Activated CD8-positive, alpha-beta memory T cell treated with anti-CD3 and anti-CD28 coated beads, Interleukin-2, amount 50 U/mL, for 4 hours (primary cell): ENCODE results near the gene RAB40B.
"Not testable (repeated sequence)": the region's sequence is repeated elsewhere in the genome, so short reads cannot be mapped to it uniquely, and the experiment has no call there.

Source experiments
- DNase-seq: peaks from one replicate; pipeline ENCODE4 v3.0.0-alpha.2; 2020

The RAB40B gene

DNA sequence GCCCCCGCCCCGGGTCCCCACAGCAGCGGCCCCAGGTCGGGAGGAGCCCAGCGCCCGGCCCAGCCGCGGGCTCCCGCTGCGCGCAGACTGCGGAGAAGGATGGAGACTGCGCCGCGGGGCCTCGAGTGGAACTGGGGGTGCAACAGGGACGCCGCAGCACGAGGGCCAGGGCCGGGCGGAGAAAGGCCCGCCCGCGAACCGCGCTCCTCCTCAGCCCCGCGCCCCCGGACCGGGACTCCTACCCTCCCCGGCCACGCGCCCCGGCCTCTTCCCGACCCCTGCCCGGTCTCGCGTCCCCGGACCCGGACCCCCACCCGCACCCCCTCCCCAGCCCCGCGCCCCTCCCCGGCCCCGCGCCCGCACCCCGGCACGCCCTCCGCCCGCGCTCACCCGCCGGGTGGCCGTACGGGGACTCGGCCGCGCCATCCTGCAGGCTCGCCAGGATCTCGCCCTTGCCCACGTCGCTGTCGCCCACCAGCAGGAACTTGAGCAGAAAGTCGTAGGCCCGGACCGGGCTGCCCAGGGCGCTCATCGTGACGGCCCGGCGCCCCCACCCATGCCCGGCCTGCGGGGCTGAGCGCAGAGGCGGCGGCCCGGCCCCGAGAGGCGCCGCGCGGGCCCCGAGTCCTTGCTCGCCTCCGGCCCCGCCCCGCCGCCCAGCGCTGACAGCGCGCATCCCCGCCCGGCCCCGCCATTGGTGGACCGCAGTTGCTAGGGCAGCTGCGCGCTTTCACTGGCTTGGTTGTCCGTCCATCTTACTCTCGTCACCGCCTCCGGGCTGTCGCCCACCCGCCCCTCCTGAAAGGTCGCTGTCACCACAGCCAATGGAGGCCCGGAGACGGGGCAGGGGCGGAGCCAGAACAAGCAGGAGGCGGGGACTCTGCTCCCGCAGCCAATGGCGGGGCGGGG, at the start of gene RAB40B:
TSS of gene RAB40B (minus strand) at position 634 of the 909 bp plus-strand sequence. CDS start at position 532, 102 bp downstream.
- DNase-seq: peak; percentile 98

GRCh38 chr17:82745524-82745923, 47.0 kb upstream of the RAB40B start:
- DNase-seq: no peak

DNA sequence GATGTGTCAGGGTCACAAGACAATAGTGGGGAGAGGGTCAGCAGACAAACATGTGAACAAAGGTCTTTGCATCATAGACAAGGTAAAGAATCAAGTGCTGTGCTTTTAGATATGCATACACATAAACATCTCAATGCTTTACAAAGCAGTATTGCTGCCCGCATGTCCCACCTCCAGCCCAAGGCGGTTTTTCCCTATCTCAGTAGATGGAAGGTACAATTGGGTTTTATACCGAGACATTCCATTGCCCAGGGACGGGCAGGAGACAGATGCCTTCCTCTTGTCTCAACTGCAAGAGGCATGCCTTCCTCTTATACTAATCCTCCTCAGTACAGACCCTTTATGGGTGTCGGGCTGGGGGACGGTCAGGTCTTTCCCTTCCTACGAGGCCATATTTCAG, 46.2 kb upstream of the RAB40B start:
- not testable (repeated sequence) for DNase-seq

GRCh38 chr17:82743344-82744219, 45.1 kb upstream of the RAB40B start:
- no peak for DNase-seq

DNA sequence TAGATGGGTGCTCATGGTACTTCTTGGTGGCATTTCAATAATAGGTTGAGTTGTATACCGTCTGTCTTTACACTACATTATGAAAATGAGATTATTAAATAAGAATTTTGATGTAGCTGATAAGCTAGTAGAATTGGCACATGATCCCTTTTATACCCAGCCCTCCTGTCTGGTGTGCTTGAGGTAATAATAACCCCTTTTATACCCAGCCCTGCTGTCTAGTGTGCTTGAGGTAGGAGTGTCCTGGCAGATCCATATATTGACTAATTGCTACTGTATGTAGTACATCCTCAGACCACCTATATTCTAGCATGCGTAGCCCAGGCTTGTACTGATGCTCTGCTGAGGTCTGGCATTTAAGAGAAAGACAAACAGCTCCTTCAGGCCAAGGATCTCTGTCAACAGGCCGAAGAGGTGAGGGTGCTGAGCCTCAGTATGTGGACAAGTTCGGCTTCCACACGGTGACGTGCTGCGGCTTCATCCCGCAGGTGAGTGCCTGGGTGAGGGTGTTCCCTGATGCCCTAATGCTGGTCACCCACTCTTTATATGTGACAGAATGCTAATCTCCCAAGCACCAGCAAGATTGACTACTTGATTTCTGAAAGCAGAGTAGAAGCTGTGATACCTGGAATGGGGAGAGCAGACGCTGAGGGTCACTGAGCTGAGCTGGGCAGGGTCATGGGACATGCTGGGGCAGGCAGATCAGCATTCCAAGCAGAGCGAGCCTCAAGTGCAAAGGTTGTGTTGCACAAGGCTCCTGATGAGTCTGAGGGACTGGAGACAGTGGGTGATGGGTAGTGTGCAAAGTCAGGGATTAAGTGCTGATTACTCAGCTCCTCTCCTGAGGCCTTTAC, 42.6 kb upstream of the RAB40B start:
- no peak for DNase-seq

GRCh38 chr17:82737967-82738877, 39.7 kb upstream of the RAB40B start:
- no peak for DNase-seq

DNA sequence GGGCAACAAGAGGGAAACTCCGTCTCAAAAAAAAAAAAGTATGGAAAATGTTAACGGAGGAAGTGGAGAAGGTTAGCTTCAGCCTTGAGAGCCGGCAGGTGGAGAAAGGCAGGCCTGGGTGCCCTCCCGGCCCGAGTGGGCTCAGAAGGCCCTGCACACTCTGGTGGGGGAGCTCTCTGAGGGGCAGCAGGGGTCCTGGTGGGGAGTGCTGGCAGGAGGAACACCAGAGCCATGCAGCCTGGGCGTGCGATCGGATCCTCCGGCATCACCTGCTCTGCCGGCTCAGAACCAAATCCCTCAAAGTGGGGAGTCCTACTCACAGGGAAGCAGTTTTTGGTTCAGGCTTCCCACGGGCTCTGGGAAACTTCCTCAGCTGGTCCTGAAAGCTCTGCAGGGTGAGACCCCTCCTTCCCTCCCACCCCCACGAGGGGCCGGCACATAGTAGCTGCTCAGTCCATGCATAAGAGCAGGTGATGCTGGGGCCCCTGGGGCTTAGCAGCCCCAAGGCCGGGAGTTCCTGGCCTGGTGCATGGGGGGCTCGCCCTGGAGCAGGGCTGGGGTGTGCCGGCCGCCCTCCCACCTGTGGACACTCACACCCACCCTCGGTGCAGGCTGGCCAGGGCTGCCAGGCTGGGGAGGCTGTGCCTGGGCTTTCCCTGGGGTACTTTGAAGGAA, 38.1 kb upstream of the RAB40B start:
- DNase-seq: no peak

DNA sequence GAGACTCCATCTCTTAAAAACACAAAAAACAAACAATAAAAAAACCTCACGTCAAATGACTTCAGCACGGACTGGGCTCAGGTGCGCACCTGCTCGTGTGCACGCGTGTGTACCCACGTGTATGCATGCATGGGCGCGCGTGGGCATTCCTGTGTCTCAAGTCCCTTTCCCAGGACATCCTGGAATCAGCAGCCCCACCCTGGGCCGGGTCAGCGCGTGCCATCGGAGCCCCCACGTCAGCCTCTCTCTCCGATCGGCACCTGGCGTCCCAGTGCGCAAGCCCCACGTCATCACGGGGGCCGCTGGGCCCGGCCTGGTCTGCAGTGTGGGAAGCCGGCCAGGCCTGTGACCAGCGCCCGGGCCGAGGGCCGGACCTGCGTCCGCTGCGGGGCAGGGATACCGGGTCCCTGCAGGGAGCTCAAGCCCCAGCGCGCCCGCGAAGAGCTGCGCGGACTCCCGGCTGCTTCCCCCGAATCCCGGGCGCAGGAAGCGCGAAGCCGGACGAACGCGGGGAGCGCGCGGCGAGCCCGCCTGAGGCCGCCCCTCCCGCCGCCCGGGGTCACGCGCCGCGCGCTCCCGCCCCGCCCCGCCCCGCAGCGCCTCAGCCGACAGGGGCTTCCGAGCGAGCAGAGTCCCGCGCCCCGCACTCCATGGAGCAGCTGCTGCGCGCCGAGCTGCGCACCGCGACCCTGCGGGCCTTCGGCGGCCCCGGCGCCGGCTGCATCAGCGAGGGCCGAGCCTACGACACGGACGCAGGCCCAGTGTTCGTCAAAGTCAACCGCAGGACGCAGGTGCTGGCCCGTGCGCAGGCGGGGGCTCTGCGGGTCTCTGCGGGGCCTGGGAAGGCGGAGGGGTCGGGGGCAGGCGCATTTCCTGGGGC, 36.7 kb upstream of the RAB40B start, which contains the start of gene FN3K:
TSS of gene FN3K (plus strand) at position 629 of the 880 bp plus-strand sequence. CDS start at position 651, 22 bp downstream.
- DNase-seq: peak; percentile 35

- no peak for DNase-seq
Measured at GRCh38 chr17:82732118-82732743, 33.7 kb upstream of the RAB40B start.

- no peak for DNase-seq
Measured at GRCh38 chr17:82729479-82730260, 31.2 kb upstream of the RAB40B start.

DNA sequence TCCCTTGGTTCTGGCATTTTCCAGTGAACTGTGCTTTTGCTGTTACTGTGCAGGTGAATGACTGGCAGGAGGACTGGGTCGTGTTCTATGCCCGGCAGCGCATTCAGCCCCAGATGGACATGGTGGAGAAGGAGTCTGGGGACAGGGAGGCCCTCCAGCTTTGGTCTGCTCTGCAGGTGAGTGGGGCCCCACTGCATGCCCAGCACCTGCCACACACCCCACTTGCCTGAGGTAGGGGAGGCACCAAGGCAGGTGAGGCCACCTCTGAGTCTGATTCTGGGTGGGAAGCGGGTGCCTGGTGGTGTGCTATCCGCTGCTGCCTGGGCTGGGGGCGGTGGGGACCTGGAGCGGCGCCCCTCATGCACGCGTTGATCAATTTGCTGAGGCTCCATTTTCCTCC, 27.9 kb upstream of the RAB40B start:
- DNase-seq: no peak

- DNase-seq: no peak
Measured at GRCh38 chr17:82723169-82723807, 24.8 kb upstream of the RAB40B start.

- no peak for DNase-seq
Measured at GRCh38 chr17:82722341-82723013, 24.0 kb upstream of the RAB40B start.

DNA sequence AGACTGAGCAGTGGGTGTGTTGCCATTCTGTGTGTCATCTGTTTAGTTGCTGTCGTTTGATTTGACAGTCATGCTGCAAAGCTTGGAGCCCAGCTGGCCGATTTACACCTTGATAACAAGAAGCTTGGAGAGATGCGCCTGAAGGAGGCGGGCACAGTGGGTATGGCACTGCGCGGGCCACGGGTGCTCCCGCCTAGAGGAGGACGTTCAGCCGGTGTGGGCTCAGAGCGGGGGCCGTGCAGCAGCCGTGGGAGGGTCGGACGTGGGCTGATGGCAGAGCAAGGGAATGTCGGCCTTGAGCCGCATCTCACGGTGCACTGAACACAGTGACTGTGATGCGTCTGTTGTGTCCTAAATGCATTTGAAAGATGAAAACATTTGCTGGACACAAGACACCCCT, 21.7 kb upstream of the RAB40B start:
- no peak for DNase-seq

- no peak for DNase-seq
Measured at GRCh38 chr17:82718986-82719685, 20.6 kb upstream of the RAB40B start.

DNA sequence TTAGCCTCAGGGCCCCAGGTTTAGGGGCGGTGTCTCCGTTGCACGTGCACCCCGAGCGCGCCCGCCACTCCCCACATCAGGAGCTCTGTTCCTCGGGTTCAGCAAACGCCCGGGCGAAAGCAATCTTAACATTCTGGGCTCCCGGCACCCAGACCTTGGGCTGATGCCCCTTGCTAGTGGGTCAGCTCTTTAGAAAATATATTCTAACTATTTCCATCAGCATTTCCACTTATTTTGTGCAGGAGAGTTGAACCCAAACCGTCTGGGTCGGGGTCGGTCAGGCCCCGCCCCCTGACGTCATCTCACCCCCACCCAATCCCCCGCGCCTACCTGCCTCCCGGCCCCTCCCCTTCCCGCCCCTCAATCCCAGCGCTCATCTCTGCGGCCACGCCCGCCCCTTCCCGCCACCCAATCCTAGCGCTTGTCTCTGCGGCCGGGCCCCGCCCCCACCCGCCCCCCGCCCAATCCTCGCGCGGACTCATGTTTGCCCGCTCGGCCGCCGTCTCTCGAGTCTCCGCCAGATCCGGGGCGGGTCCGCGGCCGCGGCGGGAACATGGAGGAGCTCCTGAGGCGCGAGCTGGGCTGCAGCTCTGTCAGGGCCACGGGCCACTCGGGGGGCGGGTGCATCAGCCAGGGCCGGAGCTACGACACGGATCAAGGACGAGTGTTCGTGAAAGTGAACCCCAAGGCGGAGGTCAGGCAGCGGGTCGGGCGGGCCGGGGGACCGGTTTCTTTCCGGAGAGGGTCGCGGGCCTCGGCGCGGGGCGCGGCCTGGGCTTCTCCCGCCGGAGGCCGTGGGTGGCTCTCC, 17.9 kb upstream of the RAB40B start, which contains the start of gene FN3KRP:
TSS of gene FN3KRP (plus strand) at position 504 of the 808 bp plus-strand sequence. CDS start at position 554, 50 bp downstream.
- DNase-seq: peak; percentile 83
